Measurements from ENCODE around the gene GCNT1.

GRCh38 chr9:76475686-76476085, 16.7 kb downstream of the GCNT1 start:
- TF ChIP-seq POLR2A (IDR thresholded peaks at IDR 0.05; ENCODE audit: low read length) (no peak), GATA1 (IDR thresholded peaks at IDR 0.05; ENCODE audit: low read depth, low read length) (no peak)
